Hepatocyte (in vitro differentiated cells): ENCODE results near the gene PCDHGA6.

Experiments used
- EZH2 ChIP-seq: fragments of 200-600 bp; sonication (generic); IDR thresholded peaks from 2 replicates; pipeline ENCODE4 v1.6.1; 2016; ENCODE audit warnings: antibody characterized with exemption, mild to moderate bottlenecking, borderline replicate concordance
- TF ChIP-seq, protein P1 (sequence below): fragments of 200-600 bp; sonication (generic); IDR thresholded peaks from 2 replicates; pipeline ENCODE4 v1.5.1; 2016; ENCODE audit warnings: antibody characterized with exemption, mild to moderate bottlenecking; ENCODE audit not compliant: poor library complexity

DNA sequence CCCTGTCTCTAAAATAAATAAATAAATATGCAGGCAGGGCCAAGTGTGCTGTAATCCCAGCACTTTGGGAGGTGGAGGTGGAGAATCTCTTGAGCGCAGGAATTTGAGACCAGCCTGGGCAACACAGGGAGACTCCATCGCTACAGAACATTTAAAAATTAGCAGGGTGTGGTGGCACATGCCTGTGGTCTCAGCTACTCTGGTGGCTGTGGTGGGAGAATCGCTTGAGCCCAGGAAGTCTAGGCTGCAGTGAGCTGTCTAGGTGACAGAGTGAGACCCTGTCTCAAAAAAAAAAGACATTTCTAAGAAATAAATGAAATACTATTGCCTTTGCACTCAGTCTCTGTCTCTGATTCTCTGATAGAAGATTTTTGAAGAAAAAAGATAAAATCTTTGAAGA, 37.9 kb downstream of the PCDHGA6 start:
- TF ChIP-seq, protein P1, sequence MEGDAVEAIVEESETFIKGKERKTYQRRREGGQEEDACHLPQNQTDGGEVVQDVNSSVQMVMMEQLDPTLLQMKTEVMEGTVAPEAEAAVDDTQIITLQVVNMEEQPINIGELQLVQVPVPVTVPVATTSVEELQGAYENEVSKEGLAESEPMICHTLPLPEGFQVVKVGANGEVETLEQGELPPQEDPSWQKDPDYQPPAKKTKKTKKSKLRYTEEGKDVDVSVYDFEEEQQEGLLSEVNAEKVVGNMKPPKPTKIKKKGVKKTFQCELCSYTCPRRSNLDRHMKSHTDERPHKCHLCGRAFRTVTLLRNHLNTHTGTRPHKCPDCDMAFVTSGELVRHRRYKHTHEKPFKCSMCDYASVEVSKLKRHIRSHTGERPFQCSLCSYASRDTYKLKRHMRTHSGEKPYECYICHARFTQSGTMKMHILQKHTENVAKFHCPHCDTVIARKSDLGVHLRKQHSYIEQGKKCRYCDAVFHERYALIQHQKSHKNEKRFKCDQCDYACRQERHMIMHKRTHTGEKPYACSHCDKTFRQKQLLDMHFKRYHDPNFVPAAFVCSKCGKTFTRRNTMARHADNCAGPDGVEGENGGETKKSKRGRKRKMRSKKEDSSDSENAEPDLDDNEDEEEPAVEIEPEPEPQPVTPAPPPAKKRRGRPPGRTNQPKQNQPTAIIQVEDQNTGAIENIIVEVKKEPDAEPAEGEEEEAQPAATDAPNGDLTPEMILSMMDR: no peak
- TF ChIP-seq EZH2: no peak
